D721Med (cell line): ENCODE measurements around the gene HCN4.

ENCODE experiments used
- DNase-seq: peaks from one replicate; pipeline ENCODE4 v3.0.0; 2011; ENCODE audit warnings: low spot score; ENCODE audit not compliant: insufficient read length
- FAIRE-seq: peaks from 2 replicates; lab custom pipeline; 2011; peaks lifted over from hg19 to GRCh38; lab: Jason Lieb, UNC
- TF ChIP-seq, protein P1 (sequence below): IDR thresholded peaks from 2 replicates; pipeline ENCODE4 v1.5.1; 2012; ENCODE audit warnings: mild to moderate bottlenecking, control low read depth; ENCODE audit not compliant: insufficient read depth; ENCODE audit errors: missing control alignments

Gene HCN4

DNA sequence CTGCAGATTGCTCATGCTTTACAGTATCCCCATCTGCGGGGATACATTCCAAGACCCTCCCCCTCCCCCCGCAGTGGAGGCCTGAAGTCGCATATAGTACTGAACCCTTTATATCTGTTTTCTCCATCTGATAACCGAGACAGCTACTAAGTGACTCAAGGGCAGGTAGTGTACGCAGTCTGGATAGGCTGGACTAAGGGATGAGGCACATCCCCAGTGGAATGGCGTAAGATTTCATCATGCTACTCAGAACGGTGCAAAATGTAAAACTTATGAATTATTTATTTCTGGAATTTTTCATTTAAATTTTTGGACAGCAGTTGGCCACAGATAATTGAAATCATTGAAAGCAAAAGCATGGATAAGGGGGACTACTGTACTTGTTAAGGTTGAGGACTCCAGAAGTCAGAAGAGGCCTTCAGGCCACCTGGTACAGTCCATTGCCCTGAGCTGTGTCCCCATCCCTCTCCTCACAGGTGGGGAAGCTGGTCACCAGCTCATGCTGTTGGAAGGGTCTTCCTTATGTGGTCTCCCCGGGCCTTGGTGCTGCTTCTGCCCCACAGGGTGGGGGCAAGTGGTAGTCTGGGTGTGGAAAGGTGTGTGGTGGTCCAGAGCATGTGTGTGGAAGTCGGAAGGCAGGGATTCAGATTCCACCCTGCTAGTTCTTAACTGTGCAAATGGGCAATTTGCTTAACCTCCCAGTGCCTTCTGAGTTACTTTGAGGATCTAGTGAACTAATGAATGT is 72.0 kb downstream of the HCN4 start:
- TF ChIP-seq, protein P1, sequence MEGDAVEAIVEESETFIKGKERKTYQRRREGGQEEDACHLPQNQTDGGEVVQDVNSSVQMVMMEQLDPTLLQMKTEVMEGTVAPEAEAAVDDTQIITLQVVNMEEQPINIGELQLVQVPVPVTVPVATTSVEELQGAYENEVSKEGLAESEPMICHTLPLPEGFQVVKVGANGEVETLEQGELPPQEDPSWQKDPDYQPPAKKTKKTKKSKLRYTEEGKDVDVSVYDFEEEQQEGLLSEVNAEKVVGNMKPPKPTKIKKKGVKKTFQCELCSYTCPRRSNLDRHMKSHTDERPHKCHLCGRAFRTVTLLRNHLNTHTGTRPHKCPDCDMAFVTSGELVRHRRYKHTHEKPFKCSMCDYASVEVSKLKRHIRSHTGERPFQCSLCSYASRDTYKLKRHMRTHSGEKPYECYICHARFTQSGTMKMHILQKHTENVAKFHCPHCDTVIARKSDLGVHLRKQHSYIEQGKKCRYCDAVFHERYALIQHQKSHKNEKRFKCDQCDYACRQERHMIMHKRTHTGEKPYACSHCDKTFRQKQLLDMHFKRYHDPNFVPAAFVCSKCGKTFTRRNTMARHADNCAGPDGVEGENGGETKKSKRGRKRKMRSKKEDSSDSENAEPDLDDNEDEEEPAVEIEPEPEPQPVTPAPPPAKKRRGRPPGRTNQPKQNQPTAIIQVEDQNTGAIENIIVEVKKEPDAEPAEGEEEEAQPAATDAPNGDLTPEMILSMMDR = no peak
- no peak for FAIRE-seq
- DNase-seq = no peak

- DNase-seq = no peak
- no peak for FAIRE-seq
- TF ChIP-seq, protein P1 = no peak
These were observed 73.0 kb downstream of the HCN4 start for GRCh38 chr15:73295630-73296286.

DNA sequence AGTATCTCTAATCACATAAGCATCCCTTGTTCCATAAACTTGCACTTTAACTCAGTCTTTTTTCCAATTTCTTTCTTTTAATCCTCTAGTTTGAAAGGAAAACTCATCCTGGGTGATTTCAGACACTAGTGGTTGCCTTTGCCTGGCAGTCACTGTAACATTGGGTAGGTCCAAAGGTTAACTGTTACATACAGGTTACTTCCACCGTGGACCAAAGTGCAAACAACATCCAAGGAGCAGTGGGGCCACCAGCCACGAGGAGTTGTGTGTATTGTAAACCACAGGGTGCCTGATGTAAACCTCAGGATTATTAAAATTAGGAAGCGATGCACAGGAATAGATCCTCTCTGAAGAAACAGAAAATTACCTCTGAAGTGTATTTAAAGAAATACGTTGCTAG is 75.0 kb downstream of the HCN4 start:
- FAIRE-seq = no peak
- DNase-seq = no peak

GRCh38 chr15:73291441-73291840 is 77.3 kb downstream of the HCN4 start:
- no peak for FAIRE-seq
- DNase-seq = no peak
- TF ChIP-seq, protein P1 = no peak

More for the DNA sequence above, 75.0 kb downstream of the HCN4 start:
- TF ChIP-seq, protein P1 = no peak

DNA sequence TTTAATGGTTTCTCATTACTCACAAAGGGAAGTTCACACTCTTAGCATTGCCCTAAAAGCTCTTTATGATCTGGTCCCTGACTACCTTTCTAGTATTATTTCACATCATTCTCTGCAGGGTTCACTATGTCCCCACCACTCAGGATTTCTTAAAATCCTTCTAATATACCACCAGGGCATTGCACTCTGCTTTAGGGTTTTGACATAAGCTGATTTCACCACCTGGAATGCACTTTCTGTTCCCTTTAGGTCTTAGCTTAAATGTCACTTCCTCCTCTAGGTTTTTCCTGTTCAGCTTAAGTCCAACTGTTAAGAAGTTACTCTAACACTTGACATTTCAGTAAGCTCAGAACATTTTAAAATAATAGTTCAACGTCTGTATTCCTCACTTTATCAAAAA is 81.7 kb downstream of the HCN4 start:
- no peak for DNase-seq
- TF ChIP-seq, protein P1 = no peak
- FAIRE-seq = no peak

DNA sequence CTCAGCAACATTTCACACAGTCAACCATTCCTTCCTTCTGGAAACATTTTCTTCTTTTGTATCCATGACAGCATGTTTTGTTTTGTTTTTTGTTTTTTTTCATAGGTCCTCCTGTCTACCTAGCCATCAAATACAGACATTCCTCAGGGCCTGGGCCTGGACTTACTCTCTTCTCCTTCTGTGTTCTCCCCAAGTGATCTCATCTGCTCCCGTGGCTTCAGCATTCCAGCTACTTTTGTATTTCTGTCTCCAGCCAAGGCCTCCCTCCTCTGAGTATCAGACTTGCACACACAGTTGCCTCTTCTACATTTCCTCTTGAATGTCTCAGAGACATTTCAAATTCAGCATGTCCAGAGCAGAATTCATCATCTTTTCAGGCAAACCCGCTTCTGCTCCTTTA is 82.4 kb downstream of the HCN4 start:
- TF ChIP-seq, protein P1 = no peak
- FAIRE-seq (no peak), DNase-seq (no peak)
